ENCODE results near the gene RALGAPA2.

RALGAPA2 gene

DNA sequence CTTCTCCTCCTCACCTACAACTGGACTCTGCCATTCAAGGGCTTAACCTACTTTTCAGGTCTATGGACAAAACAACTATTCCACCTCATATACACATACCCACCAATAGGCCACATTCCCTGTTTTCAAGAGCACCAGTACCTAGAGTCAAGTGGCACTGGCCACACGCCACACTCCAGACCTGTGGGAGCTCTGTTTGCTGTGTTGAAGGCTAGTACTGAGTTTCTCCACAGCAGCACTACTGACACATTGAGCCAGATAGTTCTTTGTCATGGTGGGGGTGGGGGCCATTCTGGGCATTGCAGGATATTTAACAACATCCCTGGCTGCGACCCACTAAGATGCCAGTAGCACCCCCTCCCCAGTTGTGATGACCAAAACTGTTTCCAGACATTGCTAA lies 84.1 kb downstream of the RALGAPA2 start:
- no peak for DNase-seq (ENCODE audit: low spot score)

DNA sequence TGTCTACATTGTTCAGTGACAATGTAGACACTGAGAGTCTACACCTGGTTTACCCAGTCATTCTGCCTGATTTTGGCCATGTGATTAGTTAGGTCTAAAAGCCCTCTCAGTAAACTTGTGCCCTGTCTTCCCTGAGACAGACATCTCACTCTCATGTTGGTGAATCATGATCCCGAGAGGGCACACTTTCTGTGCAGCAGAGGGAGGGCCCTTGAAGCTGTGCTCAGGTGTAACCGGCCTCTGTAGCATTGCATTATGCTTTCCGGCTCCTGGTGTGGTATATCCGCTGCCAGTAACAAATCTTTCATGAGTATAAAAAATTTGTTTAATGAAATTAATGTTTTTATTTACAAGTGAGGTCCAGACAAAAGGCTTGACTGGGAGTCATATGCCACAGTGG lies 85.0 kb downstream of the RALGAPA2 start:
- DNase-seq (ENCODE audit: low spot score) = no peak

GRCh38 chr20:20624914-20625313 lies 87.5 kb downstream of the RALGAPA2 start:
- no peak for DNase-seq (ENCODE audit: low spot score)

DNA sequence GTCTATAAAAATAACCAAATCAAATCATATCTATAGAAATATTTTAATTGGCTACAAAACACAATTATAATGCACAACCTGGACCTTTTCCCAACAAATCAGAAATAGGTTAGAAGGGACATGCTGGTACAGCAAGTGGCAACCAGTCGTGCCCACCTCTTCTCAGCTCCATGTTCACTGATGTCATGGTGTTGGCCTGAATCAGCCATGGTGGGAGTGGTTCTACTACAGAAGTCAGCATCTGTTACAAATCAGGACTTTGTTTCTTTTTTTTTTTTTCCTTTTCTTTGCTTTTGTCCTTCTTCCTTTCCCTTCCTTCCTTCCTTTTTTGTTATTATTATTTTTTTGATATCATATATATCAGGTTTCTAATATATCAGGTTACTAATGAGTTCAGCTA lies 91.2 kb downstream of the RALGAPA2 start:
- no peak for DNase-seq (ENCODE audit: low spot score)

DNA sequence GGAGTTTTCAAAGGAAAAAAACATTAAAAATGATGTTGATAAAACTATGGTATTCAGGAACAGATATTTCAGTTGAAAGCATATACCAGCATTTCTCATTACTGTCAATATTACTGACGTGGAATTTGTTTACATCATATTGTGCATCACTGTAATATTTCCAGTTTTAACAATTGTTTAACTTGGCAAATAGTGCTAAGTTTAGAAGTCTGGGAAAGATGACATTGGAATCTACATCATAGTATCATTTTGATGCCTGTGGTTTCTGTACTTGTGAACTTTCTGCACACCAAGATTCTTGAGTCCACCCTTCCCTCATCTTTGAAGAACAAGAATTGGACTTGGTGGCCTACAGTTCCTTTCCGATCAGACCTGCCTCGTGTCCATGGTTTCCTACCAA lies 98.1 kb downstream of the RALGAPA2 start:
- DNase-seq (ENCODE audit: low spot score) = no peak

- DNase-seq (ENCODE audit: low spot score) = no peak
Measured at GRCh38 chr20:20612251-20612650, 100.2 kb downstream of the RALGAPA2 start.

DNA sequence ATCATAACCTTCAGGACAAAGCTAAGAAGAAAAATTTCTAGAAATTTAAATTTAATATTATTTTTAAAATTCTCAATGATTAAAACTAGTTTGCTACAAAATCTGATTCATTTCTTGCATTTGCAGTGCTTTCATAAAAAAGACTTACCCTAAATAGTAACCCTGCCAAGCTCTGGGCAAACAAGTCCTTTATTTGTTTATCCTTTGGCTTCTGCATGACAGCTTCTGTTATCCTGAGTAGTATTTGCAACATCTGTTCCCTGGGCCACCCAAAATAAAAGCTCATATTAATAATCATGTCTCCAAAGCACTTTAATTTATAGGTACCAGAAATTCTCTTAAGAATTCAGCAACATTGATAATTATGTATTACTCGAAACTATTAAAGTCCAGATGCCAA lies 101.3 kb downstream of the RALGAPA2 start:
- DNase-seq (ENCODE audit: low spot score) = no peak

DNA sequence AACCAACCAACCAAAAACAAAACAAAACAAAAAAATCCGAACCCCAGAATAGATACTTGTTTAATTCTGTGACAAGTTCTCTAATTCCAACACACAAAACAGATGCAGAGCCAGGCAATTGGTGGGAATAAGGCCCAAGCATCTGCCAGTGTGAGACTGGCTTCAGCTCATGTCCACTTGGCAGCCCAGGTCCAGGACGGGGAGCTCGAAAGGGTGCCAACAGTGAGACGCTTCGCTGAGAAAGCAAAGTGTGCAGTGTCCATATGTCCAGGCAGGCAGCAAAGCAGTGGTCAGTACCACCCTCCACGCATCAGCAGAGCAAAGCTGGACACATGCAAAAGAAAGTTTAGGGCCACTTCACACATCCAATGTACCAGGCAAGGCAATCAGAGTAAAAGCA lies 102.9 kb downstream of the RALGAPA2 start:
- DNase-seq (ENCODE audit: low spot score) = no peak

GRCh38 chr20:20608641-20609040 lies 103.8 kb downstream of the RALGAPA2 start:
- no peak for DNase-seq (ENCODE audit: low spot score)

- DNase-seq (ENCODE audit: low spot score) = no peak
Measured at GRCh38 chr20:20608041-20608440, 104.4 kb downstream of the RALGAPA2 start.

- no peak for DNase-seq (ENCODE audit: low spot score)
Measured at GRCh38 chr20:20606881-20607280, 105.6 kb downstream of the RALGAPA2 start.

DNA sequence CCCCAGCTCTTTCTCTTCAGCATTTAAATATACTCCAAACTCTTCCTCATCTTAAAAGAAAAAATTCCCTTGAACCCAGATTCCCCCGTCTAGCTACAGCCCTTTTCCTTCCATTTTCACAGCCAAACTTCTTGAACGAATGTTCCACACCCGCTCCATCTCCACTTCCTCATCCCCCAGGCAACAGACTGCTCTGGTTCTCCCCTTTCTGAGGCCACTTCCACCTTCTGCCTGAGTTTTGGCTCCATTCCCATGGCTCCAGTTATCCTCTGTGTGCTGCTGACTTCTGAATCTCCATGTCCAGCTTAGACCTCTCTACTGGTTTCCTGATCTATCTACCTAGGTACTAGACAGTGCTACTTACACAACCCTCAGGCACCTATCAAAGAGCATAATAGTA lies 106.4 kb downstream of the RALGAPA2 start:
- DNase-seq (ENCODE audit: low spot score) = no peak

GRCh38 chr20:20604907-20605306 lies 107.5 kb downstream of the RALGAPA2 start:
- no peak for DNase-seq (ENCODE audit: low spot score)

DNA sequence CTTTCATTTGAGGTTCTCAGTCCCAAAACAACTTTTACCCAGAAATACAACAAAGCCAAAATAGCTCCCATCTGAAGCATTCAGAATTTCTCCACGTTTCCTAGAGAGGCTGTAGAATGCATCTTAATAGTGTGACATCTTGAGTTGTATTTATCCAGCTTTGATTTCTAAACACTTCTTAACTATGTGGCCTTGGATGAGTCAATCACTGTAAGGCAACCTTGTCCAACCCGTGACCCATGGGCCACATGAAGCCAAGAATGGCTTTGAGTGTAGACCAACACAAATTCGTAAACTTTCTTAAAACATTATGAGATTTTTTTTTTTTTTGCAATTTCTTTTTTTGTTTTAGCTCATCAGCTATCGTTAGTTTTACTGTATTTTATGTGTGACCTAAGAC lies 108.1 kb downstream of the RALGAPA2 start:
- DNase-seq (ENCODE audit: low spot score) = no peak

DNA sequence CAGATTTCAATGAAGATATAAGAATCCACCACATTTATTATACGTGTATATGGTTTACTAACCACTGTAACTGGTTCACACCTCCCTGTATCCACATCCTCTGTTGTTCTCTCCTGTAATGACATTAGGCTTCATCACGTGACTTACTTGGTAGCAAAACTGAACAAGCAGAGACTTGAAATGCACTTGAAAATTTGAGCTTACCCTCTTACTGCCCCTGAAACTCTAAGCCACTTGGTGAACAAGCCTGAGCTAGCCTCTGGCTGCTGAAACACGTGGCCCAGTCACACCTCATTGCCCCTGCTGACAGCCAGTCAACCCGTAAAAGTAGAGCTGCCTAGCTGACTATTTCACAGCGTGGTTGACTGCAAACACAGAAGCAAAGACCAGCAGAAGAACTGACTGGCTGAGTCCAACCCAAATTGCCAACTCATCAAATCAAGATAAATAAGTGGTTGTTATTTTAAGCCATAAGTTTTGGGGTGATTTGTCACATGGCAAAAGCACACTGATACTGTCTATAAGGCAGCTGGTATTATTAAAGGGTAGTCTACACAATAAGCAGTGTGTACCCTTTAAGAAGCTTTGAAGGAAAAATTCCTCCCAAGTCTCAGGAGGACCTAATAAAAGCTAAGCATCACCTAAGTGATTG lies 109.0 kb downstream of the RALGAPA2 start:
- DNase-seq (ENCODE audit: low spot score) = no peak

DNA sequence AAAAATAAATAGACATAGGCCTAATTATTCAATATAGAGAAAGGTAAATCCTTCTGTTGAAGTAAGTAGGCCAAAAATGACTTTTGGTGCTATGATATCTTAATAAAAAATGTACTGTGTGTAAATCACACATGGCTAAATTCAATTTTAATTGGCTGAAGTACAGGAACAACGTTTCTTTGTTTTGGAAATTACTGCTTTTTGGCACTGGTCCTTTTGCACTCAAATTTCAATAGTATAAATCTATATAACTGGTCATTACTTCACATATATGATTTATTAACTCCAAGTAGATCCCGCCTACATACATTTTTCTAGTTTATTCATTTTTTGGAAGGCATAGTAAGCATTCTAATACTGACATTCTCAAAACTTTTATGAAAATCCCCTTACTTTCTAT lies 114.5 kb downstream of the RALGAPA2 start:
- no peak for DNase-seq (ENCODE audit: low spot score)

- DNase-seq (ENCODE audit: low spot score) = no peak
Measured at GRCh38 chr20:20594171-20594530, 118.3 kb downstream of the RALGAPA2 start.

GRCh38 chr20:20593447-20594170 lies 118.8 kb downstream of the RALGAPA2 start:
- no peak for DNase-seq (ENCODE audit: low spot score)

- no peak for DNase-seq (ENCODE audit: low spot score)
Measured at GRCh38 chr20:20585146-20585545, 127.3 kb downstream of the RALGAPA2 start.

DNA sequence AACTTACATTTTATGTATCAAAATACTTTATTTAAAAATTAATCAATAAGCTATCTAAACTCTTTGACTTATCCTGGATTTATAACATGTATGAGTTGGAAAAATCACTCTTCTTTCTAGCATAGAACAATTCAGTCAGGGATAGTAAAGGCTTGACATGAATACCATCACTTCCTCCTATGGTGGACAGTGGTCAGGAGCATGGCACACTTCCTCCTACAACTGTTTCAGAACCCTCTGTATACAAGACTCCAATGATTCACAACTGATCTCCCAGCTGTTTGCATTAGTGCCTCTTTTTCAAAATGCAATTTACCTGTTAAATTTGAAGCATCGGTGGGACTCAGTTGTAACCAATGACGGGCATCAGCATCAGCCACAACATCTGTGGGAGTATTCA lies 129.7 kb downstream of the RALGAPA2 start:
- no peak for DNase-seq (ENCODE audit: low spot score)

- DNase-seq (ENCODE audit: low spot score) = no peak
Measured at GRCh38 chr20:20580139-20580538, 132.3 kb downstream of the RALGAPA2 start.

DNA sequence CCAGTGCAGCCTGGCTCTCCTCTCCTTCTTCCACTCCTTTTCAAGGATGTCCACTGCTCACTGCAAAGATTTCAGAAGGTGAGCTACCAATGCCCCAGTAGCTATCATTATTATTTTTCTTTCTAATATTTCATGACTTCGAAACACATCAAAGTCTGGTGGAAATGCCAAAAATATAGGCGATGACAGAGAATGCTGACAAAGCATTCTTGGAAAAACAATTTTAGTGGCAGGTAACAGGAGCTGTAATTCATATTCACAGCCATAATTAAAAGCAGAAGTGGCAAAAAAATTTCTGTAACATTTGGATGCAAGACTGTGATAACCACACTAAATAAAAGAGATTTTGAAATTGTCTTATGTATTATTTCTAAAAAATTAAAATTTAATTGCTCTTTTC lies 133.6 kb downstream of the RALGAPA2 start:
- DNase-seq (ENCODE audit: low spot score) = no peak

DNA sequence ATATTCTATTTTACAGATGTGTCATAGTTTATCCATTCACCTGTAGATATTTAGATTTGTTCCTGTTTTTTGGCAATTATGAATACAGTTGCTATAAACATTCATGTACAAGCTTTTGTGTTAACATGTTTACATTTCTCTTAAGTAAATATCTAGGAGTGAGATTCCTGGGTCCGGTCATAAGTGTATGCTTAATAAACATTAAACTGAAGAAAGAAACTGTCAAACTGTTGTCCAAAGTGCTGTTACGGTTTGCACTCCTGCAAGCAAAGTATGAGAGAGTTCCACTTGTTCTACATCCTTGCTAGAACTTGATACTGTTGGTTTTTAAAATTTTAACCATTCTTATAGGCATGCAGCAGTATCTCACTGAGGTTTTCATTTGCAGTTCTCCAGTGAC lies 138.6 kb downstream of the RALGAPA2 start:
- no peak for DNase-seq (ENCODE audit: low spot score)
